HuH-7.5 (cell line): ENCODE results near the gene USP54.

Experiments
- DNase-seq: peaks from one replicate; pipeline ENCODE4 v3.0.0; 2011; ENCODE audit warnings: low spot score

The USP54 gene

GRCh38 chr10:73460897-73461296, 130.2 kb downstream of the USP54 start:
- DNase-seq = no peak

DNA sequence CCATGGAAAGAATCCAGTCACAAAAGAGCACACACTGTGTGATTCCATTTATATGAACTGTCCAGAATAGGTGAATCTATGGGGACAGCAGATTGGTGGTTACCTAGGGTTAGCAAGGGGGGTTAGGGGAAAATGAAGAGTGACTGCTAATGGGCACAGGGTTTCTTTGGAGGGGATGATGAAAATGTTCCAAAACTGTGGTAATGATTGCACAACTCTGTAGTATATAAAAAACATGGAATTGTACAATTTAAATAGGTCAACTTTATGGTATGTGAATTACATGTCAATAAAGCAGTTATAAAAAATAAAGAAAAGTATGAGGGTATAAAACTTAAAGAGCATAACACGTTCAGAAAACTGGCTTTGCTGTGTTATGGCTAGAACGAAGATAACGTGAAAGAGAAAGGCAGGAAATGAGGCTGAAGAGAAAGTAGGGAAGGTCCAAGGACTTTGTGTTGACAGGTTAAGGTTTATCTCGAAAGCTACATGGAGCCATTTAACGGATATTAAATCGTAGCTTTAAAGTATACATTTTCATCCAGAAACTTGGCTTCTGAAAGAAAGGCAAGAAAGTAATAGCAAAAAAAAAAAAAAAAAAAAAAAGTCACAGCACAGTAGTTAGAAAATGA, 131.3 kb downstream of the USP54 start:
- DNase-seq = no peak

GRCh38 chr10:73456187-73456890, 134.8 kb downstream of the USP54 start:
- DNase-seq = no peak

DNA sequence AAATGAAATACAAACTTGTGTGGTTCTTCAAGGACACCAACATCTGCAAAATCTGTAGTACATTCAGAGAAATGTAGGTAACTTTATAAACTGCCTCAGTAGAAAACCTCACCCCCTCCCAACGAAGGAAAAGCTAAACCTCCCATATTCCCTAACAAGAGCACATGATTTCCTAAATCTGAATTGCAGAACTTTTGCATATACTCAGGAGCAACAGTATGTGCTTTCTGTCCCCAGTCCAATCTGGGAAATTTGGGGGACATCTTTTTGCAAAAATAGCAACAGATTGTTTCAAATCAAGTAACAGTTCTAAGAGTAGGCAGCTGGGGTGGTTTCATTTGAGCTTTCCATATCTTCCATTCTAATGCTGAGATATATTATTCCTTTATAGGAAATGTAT, 142.0 kb downstream of the USP54 start:
- DNase-seq = no peak

DNA sequence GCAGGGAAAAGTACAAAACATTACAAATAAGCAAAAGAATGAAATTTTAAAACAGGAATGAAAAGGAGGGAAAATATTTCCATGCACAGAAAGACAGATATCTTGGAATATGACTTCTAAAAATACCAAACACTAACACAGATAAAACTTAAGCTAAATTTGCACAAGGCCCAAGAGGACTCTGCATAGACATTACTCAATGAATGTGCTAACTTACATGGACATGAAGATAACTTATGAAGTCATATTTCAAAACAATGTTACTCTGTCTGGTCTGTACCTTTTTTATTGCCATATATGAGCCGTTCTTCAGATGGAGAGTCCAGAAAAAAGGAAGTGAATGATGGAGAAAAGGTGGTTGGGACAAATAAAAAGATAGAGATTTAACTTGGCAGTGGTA, 142.8 kb downstream of the USP54 start:
- DNase-seq = no peak
